Smooth muscle cell of the brain vasculature (primary cell): ENCODE results near the gene TXNDC11.

ENCODE experiments used
- DNase-seq: peaks from one replicate; pipeline ENCODE4 v3.0.0-alpha.2; 2012; ENCODE audit warnings: low read depth, low spot score

Gene TXNDC11

DNA sequence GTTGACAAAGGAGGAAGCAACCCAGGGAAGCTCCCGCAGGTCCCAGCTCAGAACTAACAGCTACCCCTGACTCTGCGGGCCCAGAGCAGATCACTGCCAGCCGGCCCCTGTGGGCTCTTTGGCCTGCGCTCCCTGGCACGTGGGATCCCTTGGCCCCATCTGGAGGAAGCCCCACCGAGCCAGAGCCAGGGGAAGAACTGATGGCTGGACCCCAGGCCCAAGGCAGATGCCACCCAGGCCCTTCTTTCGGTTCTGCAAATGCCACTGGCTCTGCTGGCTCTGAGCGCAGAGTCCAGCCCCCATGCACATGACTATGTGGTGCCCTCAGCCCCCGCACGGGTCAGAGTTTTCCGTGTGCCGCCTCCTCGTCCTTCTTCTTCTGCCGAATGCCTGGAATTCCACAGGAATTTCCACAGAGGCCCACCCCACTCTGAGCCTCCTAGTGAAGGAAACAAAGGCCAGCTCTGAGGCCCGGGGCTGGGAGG, 110.2 kb downstream of the TXNDC11 start:
- DNase-seq, result no peak

DNA sequence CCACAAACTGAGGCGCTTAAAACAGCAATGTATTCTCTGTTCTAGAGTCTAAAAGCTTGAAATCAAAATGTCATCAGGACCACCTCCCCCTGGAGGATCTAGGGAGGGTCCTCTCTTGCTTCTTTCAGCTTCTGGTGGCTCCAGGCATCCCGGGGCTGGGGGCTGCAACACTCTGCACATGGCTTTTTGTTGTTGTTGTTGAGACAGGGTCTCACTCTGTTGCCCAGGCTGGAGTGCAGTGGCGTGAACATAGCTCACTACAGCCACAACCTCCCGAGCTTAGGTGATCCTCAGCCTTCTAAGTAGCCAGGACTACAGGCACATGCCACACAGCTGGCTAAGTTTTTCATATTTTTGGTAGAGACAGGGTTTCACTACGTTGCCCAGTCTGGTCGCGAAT, 111.4 kb downstream of the TXNDC11 start:
- no peak for DNase-seq

DNA sequence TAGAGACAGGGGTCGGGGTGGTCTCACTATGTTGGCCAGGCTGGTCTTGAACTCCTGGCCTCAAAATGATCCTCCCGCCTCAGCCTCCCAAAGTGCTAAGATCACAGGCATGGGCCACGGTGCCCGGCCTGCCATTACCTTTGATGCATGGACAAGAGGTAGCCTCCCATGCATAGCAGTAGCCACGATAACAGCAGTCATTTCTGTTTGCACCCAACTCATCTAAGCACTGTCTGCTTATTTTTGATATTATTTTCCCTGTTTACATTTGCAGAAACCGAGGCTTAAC, 111.9 kb downstream of the TXNDC11 start:
- no peak for DNase-seq

DNA sequence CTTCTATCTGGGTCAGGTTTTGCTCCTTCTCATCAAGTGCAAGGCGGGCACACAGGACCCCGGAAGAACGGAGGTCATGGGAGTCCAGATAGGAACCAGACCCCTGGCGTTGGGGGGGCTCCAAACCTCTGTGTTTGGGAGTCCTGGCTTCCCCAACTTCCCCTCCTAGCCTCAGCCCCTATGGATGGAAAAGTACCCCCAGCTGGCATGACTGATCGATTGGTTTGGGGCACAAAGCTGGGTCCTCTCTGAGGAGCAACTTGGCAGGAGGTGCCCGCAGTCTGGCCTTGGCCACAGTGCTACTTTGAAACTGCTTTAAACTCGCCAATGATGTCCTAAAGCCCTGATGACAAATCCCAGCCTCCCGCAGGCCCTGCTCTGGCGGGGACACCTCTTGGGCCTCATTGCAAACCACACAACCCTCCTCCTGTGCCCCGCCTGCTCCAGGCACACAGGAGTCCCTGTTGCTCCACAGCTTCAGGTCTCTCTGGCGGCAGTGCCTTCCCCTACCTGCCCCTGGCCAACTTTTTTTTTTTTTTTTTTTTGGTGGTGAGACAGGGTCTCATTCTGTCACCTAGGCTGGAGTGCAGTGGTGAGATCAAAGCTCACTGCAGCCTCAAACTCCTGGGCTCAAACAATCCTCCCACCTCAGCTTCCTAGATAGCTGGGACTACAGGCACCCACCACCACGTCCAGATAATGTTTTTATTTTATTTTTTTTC, 112.5 kb downstream of the TXNDC11 start:
- DNase-seq, result no peak
